ENCODE results near the gene SIRPA.

GRCh38 chr20:1861347-1861976, 33.7 kb upstream of the SIRPA start:
- TF ChIP-seq CTCF (IDR thresholded peaks at IDR 0.05; ENCODE audit: poor library complexity): no peak
- no peak for TF ChIP-seq EZH2 (IDR thresholded peaks at IDR 0.05; ENCODE audit: borderline replicate concordance)
- no peak for TF ChIP-seq EZH2phosphoT487 (IDR thresholded peaks at IDR 0.05; ENCODE audit: low read depth, severe bottlenecking, unreplicated experiment)
